ENCODE data around the gene UBE2D1.

DNA sequence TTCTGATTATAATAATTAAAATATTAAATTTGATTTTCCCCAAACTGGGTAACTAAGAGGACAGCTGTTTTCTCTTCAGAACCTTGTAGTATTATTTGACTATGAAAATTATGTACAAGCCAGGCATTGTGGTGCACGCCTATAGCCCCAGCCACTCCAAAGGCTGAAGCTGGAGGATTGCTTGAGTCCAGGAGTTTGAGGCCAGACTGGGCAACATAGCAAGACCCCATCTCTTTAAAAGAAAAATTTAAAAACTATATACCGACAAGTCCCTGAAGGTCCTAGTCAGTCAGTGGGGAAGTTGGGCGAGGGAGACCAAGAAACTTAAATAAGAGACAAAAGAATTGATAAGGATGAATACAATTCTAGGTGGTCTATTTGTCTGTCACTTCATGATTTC is 27.1 kb upstream of the UBE2D1 start:
- TF ChIP-seq, protein P1, sequence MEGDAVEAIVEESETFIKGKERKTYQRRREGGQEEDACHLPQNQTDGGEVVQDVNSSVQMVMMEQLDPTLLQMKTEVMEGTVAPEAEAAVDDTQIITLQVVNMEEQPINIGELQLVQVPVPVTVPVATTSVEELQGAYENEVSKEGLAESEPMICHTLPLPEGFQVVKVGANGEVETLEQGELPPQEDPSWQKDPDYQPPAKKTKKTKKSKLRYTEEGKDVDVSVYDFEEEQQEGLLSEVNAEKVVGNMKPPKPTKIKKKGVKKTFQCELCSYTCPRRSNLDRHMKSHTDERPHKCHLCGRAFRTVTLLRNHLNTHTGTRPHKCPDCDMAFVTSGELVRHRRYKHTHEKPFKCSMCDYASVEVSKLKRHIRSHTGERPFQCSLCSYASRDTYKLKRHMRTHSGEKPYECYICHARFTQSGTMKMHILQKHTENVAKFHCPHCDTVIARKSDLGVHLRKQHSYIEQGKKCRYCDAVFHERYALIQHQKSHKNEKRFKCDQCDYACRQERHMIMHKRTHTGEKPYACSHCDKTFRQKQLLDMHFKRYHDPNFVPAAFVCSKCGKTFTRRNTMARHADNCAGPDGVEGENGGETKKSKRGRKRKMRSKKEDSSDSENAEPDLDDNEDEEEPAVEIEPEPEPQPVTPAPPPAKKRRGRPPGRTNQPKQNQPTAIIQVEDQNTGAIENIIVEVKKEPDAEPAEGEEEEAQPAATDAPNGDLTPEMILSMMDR (IDR thresholded peaks at IDR 0.05 in 4 of 5, conservative IDR thresholded peaks at IDR 0.05 in 1 of 5) = no peak
- no peak for TF ChIP-seq POLR2A (IDR thresholded peaks at IDR 0.05)

Data from gastrocnemius medialis (tissue), 4 donors.